ENCODE results near the gene OSTC.

OSTC gene

GRCh38 chr4:108612365-108612764, 38.0 kb upstream of the OSTC start:
- no peak for TF ChIP-seq CTCF (IDR thresholded peaks at IDR 0.05; ENCODE audit: extremely low read depth, insufficient read depth, missing control alignments)
- DNase-seq (ENCODE audit: low spot score) = no peak
- in situ Hi-C loops (cut with MboI; ENCODE audit: low pct_unique_long_range_greater_than_20kb, low sequenced_read_pairs, unreplicated experiment) = no loop called here

DNA sequence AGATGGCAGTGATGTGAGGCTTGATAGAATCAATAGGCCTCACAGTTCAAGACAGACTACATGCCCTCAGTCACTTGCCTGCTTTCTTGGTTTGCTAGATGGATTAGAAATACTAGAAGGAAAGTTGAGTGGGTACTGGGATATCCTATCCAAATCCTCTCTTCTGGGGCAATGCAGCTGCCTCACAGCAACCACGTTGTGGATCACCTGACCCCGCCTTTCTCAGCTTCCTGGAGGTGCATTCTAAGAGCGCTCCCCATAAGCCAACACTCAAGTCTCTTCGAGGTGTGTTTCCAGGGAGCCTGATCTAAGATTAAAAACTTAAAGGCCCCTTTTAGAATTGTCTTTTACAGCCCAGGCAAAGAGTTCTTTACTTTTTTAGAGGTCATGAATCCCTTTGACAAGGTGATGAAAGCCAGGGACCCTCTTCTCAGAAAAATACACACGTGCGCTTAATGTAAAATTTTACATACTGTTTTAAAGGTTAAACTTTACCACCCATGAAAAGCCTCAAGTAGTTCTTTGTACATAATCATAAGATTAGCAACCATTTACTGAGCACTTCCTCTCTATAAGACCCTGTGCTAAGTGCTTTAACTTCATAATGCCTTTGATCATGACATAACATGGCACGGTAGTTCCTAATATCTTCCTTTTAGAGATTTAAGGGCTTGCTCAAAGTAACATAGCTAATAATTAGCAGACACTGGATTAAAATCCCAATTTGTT, 30.9 kb upstream of the OSTC start:
- in situ Hi-C loops (cut with MboI; ENCODE audit: low pct_unique_long_range_greater_than_20kb, low sequenced_read_pairs, unreplicated experiment) = no loop called here
- no peak for DNase-seq (ENCODE audit: low spot score)
- TF ChIP-seq CTCF (IDR thresholded peaks at IDR 0.05; ENCODE audit: extremely low read depth, insufficient read depth, missing control alignments) = no peak

- DNase-seq (ENCODE audit: low spot score) = peak; percentile 86
- TF ChIP-seq CTCF (IDR thresholded peaks at IDR 0.05; ENCODE audit: extremely low read depth, insufficient read depth, missing control alignments) = no peak
- in situ Hi-C loops (cut with MboI; ENCODE audit: low pct_unique_long_range_greater_than_20kb, low sequenced_read_pairs, unreplicated experiment) = no loop called here
These were observed 30.1 kb upstream of the OSTC start, which contains the start of gene RPL34 for GRCh38 chr4:108620101-108620932. TSS of gene RPL34 (plus strand) at chr4:108620576. CDS start at chr4:108621960, 1,384 bp downstream.

GRCh38 chr4:108620933-108621905, 29.2 kb upstream of the OSTC start:
- in situ Hi-C loops (cut with MboI; ENCODE audit: low pct_unique_long_range_greater_than_20kb, low sequenced_read_pairs, unreplicated experiment) = no loop called here
- no peak for TF ChIP-seq CTCF (IDR thresholded peaks at IDR 0.05; ENCODE audit: extremely low read depth, insufficient read depth, missing control alignments)
- DNase-seq (ENCODE audit: low spot score) = no peak

- in situ Hi-C loops (cut with MboI; ENCODE audit: low pct_unique_long_range_greater_than_20kb, low sequenced_read_pairs, unreplicated experiment) = no loop called here
- TF ChIP-seq CTCF (IDR thresholded peaks at IDR 0.05; ENCODE audit: extremely low read depth, insufficient read depth, missing control alignments) = no peak
- DNase-seq (ENCODE audit: low spot score) = no peak
These were observed 28.4 kb upstream of the OSTC start for GRCh38 chr4:108622022-108622421.

GRCh38 chr4:108622828-108623227, 27.6 kb upstream of the OSTC start:
- TF ChIP-seq CTCF (IDR thresholded peaks at IDR 0.05; ENCODE audit: extremely low read depth, insufficient read depth, missing control alignments) = no peak
- no peak for DNase-seq (ENCODE audit: low spot score)
- in situ Hi-C loops (cut with MboI; ENCODE audit: low pct_unique_long_range_greater_than_20kb, low sequenced_read_pairs, unreplicated experiment) = no loop called here
